Astrocyte (in vitro differentiated cells and primary cell): ENCODE data around the gene APPBP2.

Experiments used
- EZH2 ChIP-seq: IDR thresholded peaks from 2 replicates; pipeline ENCODE4 v1.6.1; 2012; ENCODE audit warnings: mild to moderate bottlenecking, low read length, inconsistent platforms; ENCODE audit not compliant: insufficient read depth
- TF ChIP-seq, protein P1 (sequence below): IDR thresholded peaks from 2 replicates; pipeline ENCODE4 v1.5.1; 2011; ENCODE audit warnings: low read depth, mild to moderate bottlenecking, inconsistent platforms, low read length, moderate library complexity; ENCODE audit not compliant: insufficient read depth

DNA sequence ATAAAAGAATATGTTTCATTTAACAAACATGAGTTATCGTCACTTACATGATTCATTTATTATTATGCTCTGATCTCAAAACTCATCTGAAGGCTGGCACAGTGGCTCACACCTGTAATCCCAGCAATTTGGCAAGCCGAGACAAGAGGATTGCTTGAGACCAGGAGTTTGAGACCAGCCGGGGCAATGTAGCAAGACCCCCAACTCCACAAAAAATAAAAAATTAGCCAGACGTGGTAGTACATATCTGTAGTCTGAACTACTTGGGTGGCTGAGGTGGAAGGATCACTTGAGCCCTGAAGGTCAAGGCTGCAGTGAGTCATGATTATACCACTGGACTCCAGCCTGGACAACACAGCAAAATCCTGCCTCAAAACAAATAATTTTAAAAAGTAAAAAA lies 16.0 kb downstream of the APPBP2 start:
- TF ChIP-seq, protein P1, sequence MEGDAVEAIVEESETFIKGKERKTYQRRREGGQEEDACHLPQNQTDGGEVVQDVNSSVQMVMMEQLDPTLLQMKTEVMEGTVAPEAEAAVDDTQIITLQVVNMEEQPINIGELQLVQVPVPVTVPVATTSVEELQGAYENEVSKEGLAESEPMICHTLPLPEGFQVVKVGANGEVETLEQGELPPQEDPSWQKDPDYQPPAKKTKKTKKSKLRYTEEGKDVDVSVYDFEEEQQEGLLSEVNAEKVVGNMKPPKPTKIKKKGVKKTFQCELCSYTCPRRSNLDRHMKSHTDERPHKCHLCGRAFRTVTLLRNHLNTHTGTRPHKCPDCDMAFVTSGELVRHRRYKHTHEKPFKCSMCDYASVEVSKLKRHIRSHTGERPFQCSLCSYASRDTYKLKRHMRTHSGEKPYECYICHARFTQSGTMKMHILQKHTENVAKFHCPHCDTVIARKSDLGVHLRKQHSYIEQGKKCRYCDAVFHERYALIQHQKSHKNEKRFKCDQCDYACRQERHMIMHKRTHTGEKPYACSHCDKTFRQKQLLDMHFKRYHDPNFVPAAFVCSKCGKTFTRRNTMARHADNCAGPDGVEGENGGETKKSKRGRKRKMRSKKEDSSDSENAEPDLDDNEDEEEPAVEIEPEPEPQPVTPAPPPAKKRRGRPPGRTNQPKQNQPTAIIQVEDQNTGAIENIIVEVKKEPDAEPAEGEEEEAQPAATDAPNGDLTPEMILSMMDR: no peak
- TF ChIP-seq EZH2: no peak
